Suprapubic skin (tissue), 4 donors: ENCODE measurements around the gene AMBRA1. TPM values are rescaled to one million over a fixed set of nuclear protein-coding genes. Genes with fewer than 3 reads are reported as not detected.

Source experiments
- DNase-seq, 2 donors: peaks; one replicate each; pipeline ENCODE4 v3.0.0-alpha.2; 2019; ENCODE audit warnings: low spot score in 2 of 2
- H3K27ac ChIP-seq: fragments of 200-600 bp; sonication (generic); one replicate; pipeline ENCODE4 v1.5.1; 2019
- H3K27me3 ChIP-seq: fragments of 200-600 bp; sonication (generic); one replicate; pipeline ENCODE4 v1.5.1; 2019
- H3K36me3 ChIP-seq: fragments of 200-600 bp; sonication (generic); one replicate; pipeline ENCODE4 v1.5.1; 2019
- H3K4me1 ChIP-seq: fragments of 200-600 bp; sonication (generic); one replicate; pipeline ENCODE4 v1.5.1; 2019
- H3K4me3 ChIP-seq: fragments of 200-600 bp; sonication (generic); one replicate; pipeline ENCODE4 v1.5.1; 2019; ENCODE audit warnings: mild to moderate bottlenecking
- H3K9me3 ChIP-seq: fragments of 200-600 bp; sonication (generic); one replicate; pipeline ENCODE4 v1.5.1; 2019
- EP300 ChIP-seq: sonication (generic); formaldehyde crosslinking; IDR thresholded peaks from one replicate; pipeline ENCODE4 v1.6.1; 2017; ENCODE audit warnings: antibody characterized with exemption
- POLR2A ChIP-seq, 2 donors: fragments of 450-650 bp; IDR thresholded peaks; one replicate each; pipeline ENCODE4 v1.6.1; 2017; ENCODE audit warnings: antibody characterized with exemption in 2 of 2, mild to moderate bottlenecking in 2 of 2, moderate library complexity in 2 of 2
- POLR2AphosphoS5 ChIP-seq, 3 donors: sonication (generic); formaldehyde crosslinking; IDR thresholded peaks; one replicate each; pipeline ENCODE4 v1.6.1; 2017; ENCODE audit warnings: antibody characterized with exemption in 3 of 3
- WGBS: methylation state at CpG from one replicate; pipeline ENCODE4 v1.1.5; 2018; 5-methylcytosine and 5-hydroxymethylcytosine counted together
- total RNA-seq, 4 donors: library from RNA; depleted of rRNA; stranded (reverse); fragments of >200 nt; gene quantifications; one replicate each; pipeline ENCODE4 v1.1.0, GENCODE V29; 2016
- TF ChIP-seq, protein P1 (sequence below), 2 donors: fragments of 200-600 bp in 1 of 2; fragments of 450-650 bp in 1 of 2; sonication (generic) in 1 of 2; IDR thresholded peaks; one replicate each; pipeline ENCODE4 v1.5.1; 2016 to 2019; ENCODE audit warnings: antibody characterized with exemption in 2 of 2, mild to moderate bottlenecking in 1 of 2, moderate library complexity in 1 of 2

The AMBRA1 gene
- total RNA-seq, 4 donors from 2014 or later: 38.6 to 63.2 (median 45.6) TPM

DNA sequence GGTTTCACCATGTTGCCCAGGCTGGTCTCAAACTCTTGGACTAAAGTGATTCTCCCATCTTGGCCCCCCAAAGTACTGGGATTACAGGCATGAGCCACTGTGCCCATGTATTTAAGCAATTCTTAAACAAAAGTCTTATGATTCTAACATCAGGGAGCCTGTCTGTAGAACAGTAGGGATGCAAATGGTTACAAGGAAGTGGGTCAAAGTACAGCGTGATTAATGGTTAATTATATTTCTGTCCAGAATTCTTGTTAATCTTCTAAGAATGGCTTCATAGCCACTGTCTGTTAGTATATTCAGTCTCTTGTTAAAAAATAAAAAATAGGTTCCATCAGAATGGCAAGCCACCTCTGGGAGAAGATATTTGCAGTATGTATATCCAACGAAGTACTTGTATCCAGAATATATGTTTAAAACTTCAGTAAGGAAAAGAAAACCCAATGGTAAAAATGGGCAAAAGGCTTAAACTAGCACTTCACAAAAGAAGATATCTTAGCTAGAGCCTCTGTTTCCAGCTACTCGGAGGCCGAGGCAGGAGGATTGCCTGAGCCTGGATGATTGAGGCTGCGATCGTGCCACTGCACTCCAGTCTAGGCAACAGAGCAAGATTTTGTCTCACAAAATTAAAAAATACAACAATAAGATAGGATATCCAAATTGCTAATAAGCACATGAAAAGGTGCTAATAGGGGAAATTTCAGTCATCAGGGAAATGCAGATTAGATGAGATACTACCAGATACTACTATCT is 46.4 kb upstream of the AMBRA1 start:
- WGBS: 95% methylated on average over 6 of the region's 6 CpGs
- Histone ChIP-seq H3K27me3 (no peaks in the 10 kb centered on the region), H3K9me3 (no peaks in the 10 kb centered on the region), H3K36me3 (peaks cover 7% of the 10 kb centered on the region), H3K4me3 (no peak overlapping the region), H3K27ac (no peak overlapping the region), H3K4me1 (no peaks in the 10 kb centered on the region)
- no peak for TF ChIP-seq EP300
- no peak for TF ChIP-seq POLR2A (IDR thresholded peaks at IDR 0.05)
- no peak for TF ChIP-seq POLR2AphosphoS5 (IDR thresholded peaks at IDR 0.05)
- TF ChIP-seq, protein P1, sequence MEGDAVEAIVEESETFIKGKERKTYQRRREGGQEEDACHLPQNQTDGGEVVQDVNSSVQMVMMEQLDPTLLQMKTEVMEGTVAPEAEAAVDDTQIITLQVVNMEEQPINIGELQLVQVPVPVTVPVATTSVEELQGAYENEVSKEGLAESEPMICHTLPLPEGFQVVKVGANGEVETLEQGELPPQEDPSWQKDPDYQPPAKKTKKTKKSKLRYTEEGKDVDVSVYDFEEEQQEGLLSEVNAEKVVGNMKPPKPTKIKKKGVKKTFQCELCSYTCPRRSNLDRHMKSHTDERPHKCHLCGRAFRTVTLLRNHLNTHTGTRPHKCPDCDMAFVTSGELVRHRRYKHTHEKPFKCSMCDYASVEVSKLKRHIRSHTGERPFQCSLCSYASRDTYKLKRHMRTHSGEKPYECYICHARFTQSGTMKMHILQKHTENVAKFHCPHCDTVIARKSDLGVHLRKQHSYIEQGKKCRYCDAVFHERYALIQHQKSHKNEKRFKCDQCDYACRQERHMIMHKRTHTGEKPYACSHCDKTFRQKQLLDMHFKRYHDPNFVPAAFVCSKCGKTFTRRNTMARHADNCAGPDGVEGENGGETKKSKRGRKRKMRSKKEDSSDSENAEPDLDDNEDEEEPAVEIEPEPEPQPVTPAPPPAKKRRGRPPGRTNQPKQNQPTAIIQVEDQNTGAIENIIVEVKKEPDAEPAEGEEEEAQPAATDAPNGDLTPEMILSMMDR (IDR thresholded peaks at IDR 0.05): no peak
- no peak for DNase-seq

DNA sequence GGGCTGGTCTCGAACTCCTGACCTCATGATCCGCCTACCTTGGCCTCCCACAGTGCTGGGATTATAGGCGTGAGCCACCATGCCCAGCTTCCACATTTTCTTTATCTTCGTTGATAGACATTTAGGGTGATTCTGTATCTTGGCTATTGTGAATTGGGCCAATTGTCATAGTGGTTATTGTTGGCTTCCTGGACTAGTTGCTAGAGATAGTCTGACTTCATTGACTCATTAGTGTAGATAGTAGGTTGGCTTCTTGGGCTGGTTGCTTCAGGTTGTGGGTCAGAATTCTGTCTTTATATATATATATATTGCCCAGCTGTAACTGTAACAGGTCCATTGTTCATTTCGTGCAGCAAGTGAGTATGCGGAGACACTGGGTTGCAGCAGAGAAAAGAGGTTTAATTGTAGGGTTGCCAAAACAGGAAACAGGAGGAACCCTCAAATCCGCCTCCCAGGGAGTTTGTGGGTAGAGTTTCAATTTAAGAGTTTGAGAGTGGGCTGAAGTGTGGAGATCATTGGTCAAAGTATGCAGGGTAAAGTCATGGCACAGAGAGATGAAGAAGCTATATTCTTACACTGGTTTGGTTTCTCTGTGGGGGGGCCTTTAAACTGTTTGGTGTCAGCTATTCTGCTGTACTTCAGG is 45.5 kb upstream of the AMBRA1 start:
- Histone ChIP-seq H3K27me3 (no peaks in the 10 kb centered on the region), H3K27ac (no peak overlapping the region), H3K4me3 (no peak overlapping the region), H3K4me1 (no peaks in the 10 kb centered on the region), H3K36me3 (peaks cover 7% of the 10 kb centered on the region), H3K9me3 (no peaks in the 10 kb centered on the region)
- DNase-seq: no peak
- no peak for TF ChIP-seq POLR2AphosphoS5 (IDR thresholded peaks at IDR 0.05)
- TF ChIP-seq POLR2A (IDR thresholded peaks at IDR 0.05): no peak
- TF ChIP-seq, protein P1 (IDR thresholded peaks at IDR 0.05): no peak
- no peak for TF ChIP-seq EP300
- 92% methylated on average over 7 of the region's 7 CpGs for WGBS

DNA sequence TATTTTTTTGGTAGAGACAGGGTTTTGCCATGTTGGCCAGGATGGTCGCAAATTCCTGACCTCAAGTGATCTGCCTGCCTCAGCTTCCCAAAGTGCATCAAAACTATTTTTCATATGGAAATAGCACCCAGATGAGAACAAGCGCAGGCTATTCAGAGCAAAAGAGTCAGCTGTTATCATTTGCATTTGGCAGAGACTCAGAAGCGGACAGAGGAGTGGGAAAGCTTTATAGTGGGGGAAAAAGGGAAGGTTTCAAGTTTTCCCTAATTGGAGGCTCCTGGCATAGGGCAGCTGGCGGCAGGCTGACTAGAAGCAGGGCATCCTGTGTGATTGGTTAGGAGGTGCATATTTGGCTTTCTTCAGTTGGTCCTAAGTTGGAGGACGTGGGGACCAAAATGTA is 43.7 kb upstream of the AMBRA1 start:
- WGBS: 95% methylated on average over 5 of the region's 5 CpGs
- no peaks in the 10 kb centered on the region for H3K27me3 ChIP-seq
- no peak for DNase-seq
- H3K4me1 ChIP-seq: no peaks in the 10 kb centered on the region
- no peak overlapping the region for H3K4me3 ChIP-seq
- H3K9me3 ChIP-seq: no peaks in the 10 kb centered on the region
- TF ChIP-seq, protein P1 (IDR thresholded peaks at IDR 0.05): no peak
- TF ChIP-seq EP300 (no peak), POLR2AphosphoS5 (IDR thresholded peaks at IDR 0.05) (no peak), POLR2A (IDR thresholded peaks at IDR 0.05) (no peak)
- H3K36me3 ChIP-seq: peaks cover 19% of the 10 kb centered on the region
- no peak overlapping the region for H3K27ac ChIP-seq

DNA sequence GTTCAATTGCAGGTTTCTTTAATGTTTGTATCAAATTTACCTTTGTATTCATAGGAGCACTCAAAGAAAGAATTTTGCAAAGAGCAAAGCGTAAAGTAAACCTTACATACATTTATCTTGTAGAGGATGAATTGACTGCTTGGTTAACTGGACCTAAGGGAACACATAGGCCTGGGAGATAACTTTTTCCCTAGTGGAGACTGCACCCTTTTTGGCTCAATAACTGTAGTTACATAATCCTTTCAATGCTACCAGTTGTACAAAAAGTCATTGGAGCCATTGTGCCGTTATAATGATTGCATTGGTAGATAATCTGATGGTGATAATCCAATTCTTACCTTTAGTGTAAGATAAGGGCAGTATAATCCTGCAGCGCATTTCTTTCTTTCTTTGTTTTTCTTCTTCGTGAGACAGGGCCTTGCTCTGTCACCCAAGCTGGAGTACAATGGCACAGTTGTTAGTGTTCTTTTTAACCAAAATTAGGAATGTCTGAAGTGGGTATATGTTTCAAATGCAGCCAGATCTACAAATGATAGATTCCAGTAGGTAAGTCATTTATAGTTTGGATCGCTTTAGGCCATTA is 41.8 kb upstream of the AMBRA1 start:
- H3K4me3 ChIP-seq: no peak overlapping the region
- 86% methylated on average over 5 of the region's 5 CpGs for WGBS
- H3K4me1 ChIP-seq: no peaks in the 10 kb centered on the region
- DNase-seq: no peak
- H3K27me3 ChIP-seq: no peaks in the 10 kb centered on the region
- no peak overlapping the region for H3K27ac ChIP-seq
- peaks cover 27% of the 10 kb centered on the region for H3K36me3 ChIP-seq
- no peak for TF ChIP-seq POLR2AphosphoS5 (IDR thresholded peaks at IDR 0.05)
- no peak for TF ChIP-seq EP300
- TF ChIP-seq POLR2A (IDR thresholded peaks at IDR 0.05): no peak
- TF ChIP-seq, protein P1 (IDR thresholded peaks at IDR 0.05): no peak
- no peaks in the 10 kb centered on the region for H3K9me3 ChIP-seq
